ENCODE results near the gene HPS6. TPM values are rescaled to one million over a fixed set of nuclear protein-coding genes. Genes with fewer than 3 reads are reported as not detected.

HPS6 gene
- total RNA-seq, 1 experiment from 2014 or later = 18.7 TPM

DNA sequence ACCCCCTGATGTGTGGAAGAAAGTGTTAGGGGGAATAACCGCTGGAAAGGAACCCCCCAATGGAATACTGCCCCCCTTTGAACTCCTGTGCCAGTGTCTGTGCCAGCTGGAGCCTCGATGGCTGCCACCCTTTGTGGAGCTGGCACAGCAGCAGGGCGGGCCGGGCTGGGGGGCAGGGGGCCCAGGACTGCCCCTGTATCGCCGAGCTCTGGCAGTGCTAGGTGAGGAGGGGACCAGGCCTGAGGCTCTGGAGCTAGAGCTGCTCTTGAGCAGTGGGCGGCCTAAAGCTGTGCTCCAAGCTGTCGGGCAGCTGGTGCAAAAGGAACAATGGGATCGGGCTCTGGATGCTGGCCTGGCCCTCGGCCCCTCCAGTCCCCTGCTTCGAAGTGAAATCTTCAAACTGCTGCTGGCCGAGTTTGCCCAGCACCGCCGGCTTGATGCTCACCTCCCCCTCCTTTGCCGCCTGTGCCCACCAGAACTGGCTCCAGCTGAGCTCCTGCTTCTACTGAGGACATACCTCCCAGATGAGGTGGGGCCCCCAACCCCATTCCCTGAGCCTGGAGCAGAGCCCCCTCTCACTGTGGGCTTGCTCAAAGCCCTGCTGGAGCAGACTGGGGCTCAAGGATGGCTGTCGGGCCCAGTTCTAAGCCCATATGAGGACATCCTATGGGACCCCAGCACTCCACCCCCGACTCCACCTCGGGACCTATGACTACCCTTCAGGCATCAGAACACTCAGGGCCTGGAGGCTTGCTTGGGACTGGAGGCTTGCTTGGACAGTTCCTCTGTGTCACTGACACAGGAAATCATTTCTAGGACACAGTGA, 2.2 kb downstream of the HPS6 start:
- no peak overlapping the region for H2AFZ ChIP-seq (ENCODE audit: low read length)
- peak overlapping the region in 1 of 2 experiments; percentile 35; a peak in 2 of 5 replicates for H3K4me3 Mint-ChIP-seq
- no peak overlapping the region for H3K4me2 ChIP-seq (ENCODE audit: insufficient read depth, insufficient read length, low read length)
- H2BK20ac ChIP-seq (ENCODE audit: low read depth, low read length, poor library complexity, severe bottlenecking) = no peak overlapping the region
- no peak overlapping the region for H2BK120ac ChIP-seq (ENCODE audit: low read depth, low read length, poor library complexity, severe bottlenecking)
- H2AK5ac ChIP-seq (ENCODE audit: insufficient read length, low read length) = no peak overlapping the region
- H2BK15ac ChIP-seq (ENCODE audit: low read depth, low read length) = no peak overlapping the region
- no peak overlapping the region for H3K23ac ChIP-seq (ENCODE audit: insufficient read length, low read depth, low read length)
- H3K27ac Mint-ChIP-seq = no peak overlapping the region; a peak in 1 of 7 replicates
- H3K23me2 ChIP-seq (ENCODE audit: insufficient read length, low read depth, low read length, poor library complexity, severe bottlenecking) = peaks cover 9% of the 10 kb centered on the region
- H3K9me3 ChIP-seq (ENCODE audit: control insufficient read depth, low read depth, low read length) = no peaks in the 10 kb centered on the region
- TF ChIP-seq, protein P1, sequence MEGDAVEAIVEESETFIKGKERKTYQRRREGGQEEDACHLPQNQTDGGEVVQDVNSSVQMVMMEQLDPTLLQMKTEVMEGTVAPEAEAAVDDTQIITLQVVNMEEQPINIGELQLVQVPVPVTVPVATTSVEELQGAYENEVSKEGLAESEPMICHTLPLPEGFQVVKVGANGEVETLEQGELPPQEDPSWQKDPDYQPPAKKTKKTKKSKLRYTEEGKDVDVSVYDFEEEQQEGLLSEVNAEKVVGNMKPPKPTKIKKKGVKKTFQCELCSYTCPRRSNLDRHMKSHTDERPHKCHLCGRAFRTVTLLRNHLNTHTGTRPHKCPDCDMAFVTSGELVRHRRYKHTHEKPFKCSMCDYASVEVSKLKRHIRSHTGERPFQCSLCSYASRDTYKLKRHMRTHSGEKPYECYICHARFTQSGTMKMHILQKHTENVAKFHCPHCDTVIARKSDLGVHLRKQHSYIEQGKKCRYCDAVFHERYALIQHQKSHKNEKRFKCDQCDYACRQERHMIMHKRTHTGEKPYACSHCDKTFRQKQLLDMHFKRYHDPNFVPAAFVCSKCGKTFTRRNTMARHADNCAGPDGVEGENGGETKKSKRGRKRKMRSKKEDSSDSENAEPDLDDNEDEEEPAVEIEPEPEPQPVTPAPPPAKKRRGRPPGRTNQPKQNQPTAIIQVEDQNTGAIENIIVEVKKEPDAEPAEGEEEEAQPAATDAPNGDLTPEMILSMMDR (conservative IDR thresholded peaks at IDR 0.05) = no peak
- no peak for DNase-seq
- H3K27ac ChIP-seq (ENCODE audit: insufficient read length, low read depth, low read length) = no peak overlapping the region
- no peak overlapping the region for H3K4ac ChIP-seq (ENCODE audit: low read depth, low read length)
- H4K91ac ChIP-seq (ENCODE audit: insufficient read length, low read depth, low read length) = no peak overlapping the region
- peaks cover 3% of the 10 kb centered on the region for H3K79me1 ChIP-seq (ENCODE audit: insufficient read depth, low read depth, low read length, poor library complexity, severe bottlenecking)
- no peak overlapping the region for H3T11ph ChIP-seq (ENCODE audit: low read length)
- no peaks in the 10 kb centered on the region for H3K36me3 Mint-ChIP-seq (ENCODE audit: insufficient read depth in 1 of 3, low read depth in 3 of 3)
- H2BK12ac ChIP-seq (ENCODE audit: insufficient read length, low read depth, low read length) = no peak overlapping the region
- no peak overlapping the region for H2BK5ac ChIP-seq (ENCODE audit: insufficient read length, low read length)
- no peak overlapping the region for H3K56ac ChIP-seq (ENCODE audit: insufficient read length, low read depth, low read length)
- no CpG with 5 or more reads among the region's 18 CpGs for WGBS (ENCODE audit: extremely low coverage, insufficient read length, low lambda C conversion rate)
- H3K27me3 Mint-ChIP-seq (ENCODE audit: low read depth) = peaks cover 18% of the 10 kb centered on the region
- H3K18ac ChIP-seq (ENCODE audit: insufficient read length, low read depth, low read length) = no peak overlapping the region
- no peaks in the 10 kb centered on the region for H3K9me3 Mint-ChIP-seq
- no peaks in the 10 kb centered on the region for H3K4me1 ChIP-seq (ENCODE audit: insufficient read depth, low read length)
- no peaks in the 10 kb centered on the region for H3K27me3 ChIP-seq (ENCODE audit: insufficient read depth, low read length)
- H4K5ac ChIP-seq (ENCODE audit: insufficient read length, low read depth, low read length) = no peak overlapping the region
- no peak overlapping the region for H3K9ac ChIP-seq (ENCODE audit: extremely low read depth, insufficient read length, low read length)
- H3K4me1 Mint-ChIP-seq = peaks cover 17 to 18% of the 10 kb centered on the region in 2 experiments
- H3K14ac ChIP-seq (ENCODE audit: insufficient read depth, low read length) = no peak overlapping the region
- no peaks in the 10 kb centered on the region; the same call in 1 of the 2 replicates for H3K79me2 ChIP-seq (ENCODE audit: insufficient read depth, low read length)
- H4K20me1 ChIP-seq (ENCODE audit: control insufficient read depth, insufficient read depth, insufficient read length) = no peaks in the 10 kb centered on the region
- H4K8ac ChIP-seq (replicated peaks; ENCODE audit: insufficient read length, low read depth, low read length) = no peak overlapping the region
